Endothelial cell of umbilical vein (primary cell): Measurements from ENCODE around the gene FHIT. TPM values are rescaled to one million over a fixed set of nuclear protein-coding genes. Genes with fewer than 3 reads are reported as not detected.

Source experiments
- BruUV-seq: library from RNA; stranded (reverse); fragments of 400-500 nt; replicated peaks from 2 replicates; lab custom pipeline; 2021; lab: Mats Ljungman, UMichigan
- CTCF ChIA-PET: fragments of 300-600, 350-600 bp; sonication (Branson Sonifier 250); formaldehyde crosslinking; loops from one replicate; lab custom pipeline; 2021; ENCODE audit warnings: antibody characterized with exemption, inconsistent platforms; lab: Charles Lee
- POLR2A ChIA-PET: fragments of 300-600, 350-600 bp; sonication (Branson Sonifier 250); formaldehyde crosslinking; loops from one replicate; lab custom pipeline; 2021; ENCODE audit warnings: antibody characterized with exemption, inconsistent platforms; lab: Charles Lee
- DNase-seq: peaks from one replicate; pipeline ENCODE4 v3.0.0-alpha.2; 2011; ENCODE audit warnings: low read depth, low spot score
- FAIRE-seq: peaks from 2 replicates; lab custom pipeline; 2011; peaks lifted over from hg19 to GRCh38; lab: Jason Lieb, UNC
- H2AFZ ChIP-seq: 2 replicates; pipeline ENCODE4 v1.6.0; 2012; ENCODE audit warnings: low read depth, low read length, control low read depth, inconsistent platforms
- H3K27ac ChIP-seq: 2 replicates; pipeline ENCODE4 v1.5.1; 2011; ENCODE audit warnings: low read depth, mild to moderate bottlenecking, control low read depth, low read length, moderate library complexity; ENCODE audit not compliant: insufficient read depth
- H3K27me3 ChIP-seq, 2 experiments: 2 replicates each; pipeline versions ENCODE4 v1.6.0 to v1.6.1; 2011; ENCODE audit warnings: low read length in 2 of 2, mixed read lengths in 1 of 2; ENCODE audit not compliant: control insufficient read depth in 2 of 2, insufficient read depth in 2 of 2
- H3K36me3 ChIP-seq, 2 experiments: 2 replicates in 1 of 2; 3 replicates in 1 of 2; pipeline ENCODE4 v1.5.1; 2011; ENCODE audit warnings: low read length in 2 of 2, mild to moderate bottlenecking in 1 of 2, moderate library complexity in 1 of 2; ENCODE audit not compliant: control insufficient read depth in 2 of 2, insufficient read depth in 2 of 2; ENCODE audit errors: extremely low read depth in 1 of 2
- H3K4me1 ChIP-seq: 3 replicates; pipeline ENCODE4 v1.5.1; 2011; ENCODE audit warnings: mild to moderate bottlenecking, low read length; ENCODE audit not compliant: control insufficient read depth, insufficient read depth; ENCODE audit errors: extremely low read depth
- H3K4me2 ChIP-seq: 2 replicates; pipeline ENCODE4 v1.6.1; 2011; ENCODE audit warnings: low read length, control low read depth, mixed read lengths; ENCODE audit not compliant: insufficient read depth
- H3K4me3 ChIP-seq, 3 experiments: fragments of 200-600 bp in 1 of 3; sonication (generic), shearing (Covaris generic) in 1 of 3; replicated peaks in 1 of 3; 2 replicates each; pipeline ENCODE4 v1.5.1; 2011 to 2016; ENCODE audit warnings: control low read depth in 3 of 3, low read length in 3 of 3, mild to moderate bottlenecking in 2 of 3, inconsistent platforms in 1 of 3, low read depth in 1 of 3, moderate library complexity in 1 of 3; ENCODE audit not compliant: insufficient read depth in 1 of 3
- H3K79me2 ChIP-seq: 2 replicates; pipeline ENCODE4 v1.6.0; 2012; ENCODE audit warnings: low read length, inconsistent platforms; ENCODE audit not compliant: control insufficient read depth, insufficient read depth
- H3K9ac ChIP-seq: replicated peaks from 2 replicates; pipeline ENCODE3; 2011; ENCODE audit warnings: low read length, control low read depth; ENCODE audit not compliant: insufficient read depth; ENCODE audit errors: extremely low read depth
- H3K9me1 ChIP-seq: replicated peaks from 3 replicates; pipeline ENCODE4 v1.6.0; 2011; ENCODE audit warnings: mild to moderate bottlenecking, low read length; ENCODE audit not compliant: control insufficient read depth, insufficient read depth; ENCODE audit errors: extremely low read depth
- H3K9me3 ChIP-seq: replicated peaks from 2 replicates; pipeline ENCODE4 v1.5.1; 2012; ENCODE audit warnings: low read length, inconsistent platforms; ENCODE audit not compliant: control insufficient read depth, insufficient read depth
- H4K20me1 ChIP-seq: replicated peaks from 2 replicates; pipeline ENCODE3; 2011; ENCODE audit warnings: mild to moderate bottlenecking, low read length; ENCODE audit not compliant: control insufficient read depth, insufficient read depth; ENCODE audit errors: extremely low read depth
- CTCF ChIP-seq, 2 donors: IDR thresholded peaks; 1 replicate in 1 of 2; 2 replicates in 1 of 2; pipeline ENCODE4 v1.5.1; 2011; ENCODE audit warnings: low read length in 2 of 2, mild to moderate bottlenecking in 2 of 2, moderate library complexity in 2 of 2, control low read depth in 1 of 2, inconsistent platforms in 1 of 2, low read depth in 1 of 2; ENCODE audit not compliant: insufficient read depth in 1 of 2; ENCODE audit errors: extremely low read depth in 1 of 2
- GATA2 ChIP-seq: IDR thresholded peaks from 2 replicates; pipeline ENCODE4 v1.7.0; 2011; ENCODE audit warnings: low read depth, mild to moderate bottlenecking, moderate library complexity, mixed read lengths, low read length; ENCODE audit not compliant: insufficient read length, insufficient read depth
- JUN ChIP-seq: IDR thresholded peaks from 2 replicates; pipeline ENCODE4 v1.6.1; 2011; ENCODE audit warnings: borderline replicate concordance, low read depth; ENCODE audit not compliant: insufficient read length, insufficient read depth
- MYC ChIP-seq: IDR thresholded peaks from one replicate; pipeline ENCODE4 v1.6.1; 2011; ENCODE audit warnings: mild to moderate bottlenecking, low read depth, low read length
- POLR2A ChIP-seq: IDR thresholded peaks from 2 replicates; pipeline ENCODE4 v1.6.1; 2012; ENCODE audit warnings: low read depth, mild to moderate bottlenecking, control low read depth, low read length
- dilution Hi-C: fragments of 300-500 bp; cut with MboI; formaldehyde crosslinking; loops from one replicate; pipeline ENCODE4 v1.15.0; 2019; ENCODE audit warnings: low sequenced_read_pairs; ENCODE audit not compliant: extremely low pct_ligation_motif_present
- intact Hi-C: fragments of 100-400 bp; cut with micrococcal nuclease; formaldehyde crosslinking; loops from one replicate; pipeline ENCODE4 v1.10.0; 2022
- polyA plus RNA-seq, 4 experiments: library from polyadenylated mRNA; depleted of rRNA in 3 of 4; stranded (reverse) in 3 of 4; unstranded in 1 of 4; fragments of >200 nt; gene quantifications; 2 replicates each; pipeline versions ENCODE4 v1.2.1 to v1.2.3, GENCODE V29; 2011 to 2012; ENCODE audit warnings: missing spikeins in 1 of 4
- total RNA-seq: library from RNA; stranded (reverse); gene quantifications from 2 replicates; pipeline ENCODE4 v1.2.3, GENCODE V29; 2021

FHIT gene
- total and polyA plus RNA-seq, 2 donors (not counting 3 experiments of a cell fraction or from before 2014, with no cell fraction given): 0.47 to 2.2 TPM

- CTCF ChIA-PET: no interaction called here
- POLR2A ChIA-PET: no interaction called here
- H4K20me1 ChIP-seq: no peaks in the 10 kb centered on the region
Measured at GRCh38 chr3:60190073-60190472, 1061.2 kb downstream of the FHIT start.

More at GRCh38 chr3:60190073-60190472, 1061.2 kb downstream of the FHIT start:
- DNase-seq (no peak), FAIRE-seq (no peak)
- BruUV-seq: no TSS peak
- H3K4me1 ChIP-seq: no peaks in the 10 kb centered on the region
- no peak overlapping the region for H3K27ac ChIP-seq
- H3K9ac ChIP-seq: no peak overlapping the region
- intact Hi-C loops (no loop called here), dilution Hi-C loops (no loop called here)
- no peaks in the 10 kb centered on the region for H3K36me3 ChIP-seq
- no peaks in the 10 kb centered on the region for H3K9me1 ChIP-seq
- no peaks in the 10 kb centered on the region for H3K27me3 ChIP-seq
- TF ChIP-seq JUN (no peak), CTCF (IDR thresholded peaks at IDR 0.05; ENCODE audit: extremely low read depth in 1 of 2, insufficient read depth in 1 of 2, low read depth in 1 of 2, low read length in 2 of 2) (no peak), POLR2A (no peak), GATA2 (no peak), MYC (no peak)
- no peak overlapping the region for H2AFZ ChIP-seq
- no peaks in the 10 kb centered on the region for H3K9me3 ChIP-seq
- no peak overlapping the region for H3K4me2 ChIP-seq
- no peak overlapping the region for H3K4me3 ChIP-seq
- H3K79me2 ChIP-seq: no peaks in the 10 kb centered on the region
